Measurements from ENCODE around the gene CCNY.
"Not testable (repeated sequence)": the region's sequence is repeated elsewhere in the genome, so short reads cannot be mapped to it uniquely, and the experiment has no call there.

CCNY gene

DNA sequence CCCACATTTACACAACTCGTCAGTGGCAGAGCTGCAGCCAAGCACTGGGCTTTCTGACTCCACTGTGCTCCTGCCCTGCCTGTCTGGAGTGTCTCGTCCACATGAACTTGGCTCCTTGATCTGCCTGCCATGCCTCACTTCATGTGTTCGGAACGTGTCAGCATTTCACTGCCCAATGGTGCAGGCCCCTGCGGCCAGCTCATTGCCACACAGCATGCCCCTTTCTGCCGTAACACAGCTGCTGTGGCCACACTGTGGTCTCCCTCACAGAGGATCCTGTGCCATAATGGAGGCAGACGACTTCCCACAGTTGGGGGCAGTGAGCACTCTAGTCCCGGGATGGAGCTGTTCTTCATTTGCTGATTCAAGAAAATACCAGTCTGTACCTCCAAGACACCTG is 174.6 kb downstream of the CCNY start:
- DNase-seq (ENCODE audit: low read depth) = no peak
- TF ChIP-seq, protein P1, sequence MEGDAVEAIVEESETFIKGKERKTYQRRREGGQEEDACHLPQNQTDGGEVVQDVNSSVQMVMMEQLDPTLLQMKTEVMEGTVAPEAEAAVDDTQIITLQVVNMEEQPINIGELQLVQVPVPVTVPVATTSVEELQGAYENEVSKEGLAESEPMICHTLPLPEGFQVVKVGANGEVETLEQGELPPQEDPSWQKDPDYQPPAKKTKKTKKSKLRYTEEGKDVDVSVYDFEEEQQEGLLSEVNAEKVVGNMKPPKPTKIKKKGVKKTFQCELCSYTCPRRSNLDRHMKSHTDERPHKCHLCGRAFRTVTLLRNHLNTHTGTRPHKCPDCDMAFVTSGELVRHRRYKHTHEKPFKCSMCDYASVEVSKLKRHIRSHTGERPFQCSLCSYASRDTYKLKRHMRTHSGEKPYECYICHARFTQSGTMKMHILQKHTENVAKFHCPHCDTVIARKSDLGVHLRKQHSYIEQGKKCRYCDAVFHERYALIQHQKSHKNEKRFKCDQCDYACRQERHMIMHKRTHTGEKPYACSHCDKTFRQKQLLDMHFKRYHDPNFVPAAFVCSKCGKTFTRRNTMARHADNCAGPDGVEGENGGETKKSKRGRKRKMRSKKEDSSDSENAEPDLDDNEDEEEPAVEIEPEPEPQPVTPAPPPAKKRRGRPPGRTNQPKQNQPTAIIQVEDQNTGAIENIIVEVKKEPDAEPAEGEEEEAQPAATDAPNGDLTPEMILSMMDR (IDR thresholded peaks at IDR 0.05; ENCODE audit: low read depth, low read length, missing control alignments) = no peak
- in situ Hi-C loops (cut with HindIII; ENCODE audit: low sequenced_read_pairs) = no loop called here
- no peak overlapping the region for H3K4me3 ChIP-seq (ENCODE audit: low read depth, low read length)

DNA sequence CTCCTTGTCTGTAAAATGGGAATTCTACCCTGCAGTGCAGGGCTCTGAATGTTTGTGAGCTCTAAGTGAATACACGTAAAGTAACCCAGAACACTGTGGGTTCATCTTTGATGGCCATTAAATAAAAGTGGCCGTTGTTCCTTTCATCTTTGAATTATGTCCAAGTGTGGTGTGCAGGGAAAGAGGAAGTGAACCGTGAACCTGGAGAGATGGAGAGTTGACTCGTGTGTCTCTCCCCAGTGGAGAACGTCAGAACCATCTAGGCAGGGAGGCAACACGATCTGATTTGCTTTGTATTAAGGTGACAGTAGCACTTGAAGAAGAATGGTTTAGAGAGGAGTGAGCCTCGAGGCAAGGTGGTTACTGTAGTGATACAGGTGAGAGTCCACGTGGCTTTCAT is 175.3 kb downstream of the CCNY start:
- no peak for DNase-seq (ENCODE audit: low read depth)
- in situ Hi-C loops (cut with HindIII; ENCODE audit: low sequenced_read_pairs) = no loop called here
- H3K4me3 ChIP-seq (ENCODE audit: low read depth, low read length) = no peak overlapping the region
- TF ChIP-seq, protein P1 (IDR thresholded peaks at IDR 0.05; ENCODE audit: low read depth, low read length, missing control alignments) = no peak

DNA sequence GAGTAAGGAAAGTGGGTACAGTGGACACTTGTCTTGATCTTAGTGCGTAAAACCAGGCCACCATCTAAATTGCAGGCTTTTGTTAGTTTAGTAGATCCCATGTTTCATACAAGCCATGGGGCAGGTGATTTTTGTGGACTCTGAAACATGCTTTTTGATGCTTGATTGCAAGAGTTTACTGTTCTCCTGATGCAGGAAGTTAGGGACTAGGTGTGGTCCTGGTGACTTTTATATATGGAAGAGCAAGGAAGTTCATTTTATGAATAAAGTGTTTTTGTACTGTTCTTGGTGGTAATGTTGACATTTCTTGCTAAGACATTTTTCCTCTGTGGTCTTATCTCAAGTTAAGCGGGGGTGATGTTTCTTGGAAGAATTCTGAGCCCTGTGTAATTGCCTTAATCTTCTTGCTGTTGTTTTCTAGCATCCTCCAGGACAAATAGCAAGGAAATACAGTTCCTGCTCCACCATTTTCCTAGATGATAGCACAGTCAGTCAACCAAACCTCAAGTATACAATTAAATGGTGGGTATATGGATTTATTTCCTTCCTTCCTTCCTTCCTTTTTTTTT is 179.9 kb downstream of the CCNY start:
- no peak overlapping the region for H3K4me3 ChIP-seq (ENCODE audit: low read depth, low read length)
- TF ChIP-seq, protein P1 (IDR thresholded peaks at IDR 0.05; ENCODE audit: low read depth, low read length, missing control alignments) = no peak
- no peak for DNase-seq (ENCODE audit: low read depth)
- in situ Hi-C loops (cut with HindIII; ENCODE audit: low sequenced_read_pairs) = no loop called here

DNA sequence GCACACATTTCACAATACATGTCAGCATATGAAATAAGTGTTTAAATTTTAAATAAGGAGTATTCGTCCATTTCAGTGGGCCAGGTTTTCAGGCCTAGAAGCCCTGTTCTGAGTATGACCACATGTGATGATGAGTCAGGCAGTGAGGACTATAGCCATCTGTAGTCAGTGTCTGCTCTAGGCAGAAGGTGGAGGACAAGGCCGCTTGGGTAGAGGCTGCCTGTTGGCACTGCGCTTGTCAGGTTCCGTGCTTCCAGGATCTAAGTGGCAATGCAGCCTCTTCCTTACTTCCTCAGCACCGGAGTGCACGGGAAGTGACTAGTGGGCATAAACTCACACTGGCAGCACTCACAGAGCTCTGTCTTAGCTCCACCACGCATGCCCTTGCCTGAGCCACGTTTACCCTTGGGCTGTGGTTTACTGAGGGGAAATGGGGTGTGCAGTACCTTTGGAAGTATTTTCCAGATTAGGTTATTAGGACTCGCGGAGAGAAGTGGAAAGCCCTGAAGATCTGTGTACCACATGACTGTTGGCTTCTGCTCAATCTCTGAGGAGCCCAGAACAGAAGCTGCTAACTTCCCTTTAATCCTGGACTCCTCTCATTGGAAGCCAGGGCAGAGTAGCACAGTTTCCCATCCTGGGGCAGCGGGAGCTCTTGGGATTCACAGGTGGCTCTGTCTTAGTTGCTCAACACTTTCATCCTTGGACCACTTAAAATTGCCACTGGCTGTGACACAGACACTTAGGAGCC is 181.3 kb downstream of the CCNY start:
- in situ Hi-C loops (cut with HindIII; ENCODE audit: low sequenced_read_pairs) = no loop called here
- no peak for DNase-seq (ENCODE audit: low read depth)
- TF ChIP-seq, protein P1 (IDR thresholded peaks at IDR 0.05; ENCODE audit: low read depth, low read length, missing control alignments) = no peak
- H3K4me3 ChIP-seq (ENCODE audit: low read depth, low read length) = no peak overlapping the region

DNA sequence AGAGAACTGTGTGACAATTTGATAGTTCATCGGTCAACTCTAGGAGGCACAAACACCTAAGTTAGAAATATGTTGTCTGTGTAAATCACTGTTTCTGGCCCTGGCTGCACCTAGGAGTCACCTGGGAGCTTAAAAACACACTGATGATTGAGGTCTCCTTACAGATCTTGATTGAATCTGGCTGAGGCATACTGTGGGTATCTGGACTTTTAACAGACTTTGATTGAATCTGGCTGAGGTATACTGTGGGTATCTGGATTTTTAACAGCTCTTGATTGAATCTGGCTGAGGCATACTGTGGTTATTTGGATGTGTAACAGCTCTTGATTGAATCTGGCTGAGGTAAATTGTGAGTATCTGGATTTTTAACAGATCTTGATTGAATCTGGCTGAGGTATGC is 181.9 kb downstream of the CCNY start:
- DNase-seq (ENCODE audit: low read depth); H3K4me3 ChIP-seq (ENCODE audit: low read depth, low read length); in situ Hi-C loops (cut with HindIII; ENCODE audit: low sequenced_read_pairs): not testable (repeated sequence)

DNA sequence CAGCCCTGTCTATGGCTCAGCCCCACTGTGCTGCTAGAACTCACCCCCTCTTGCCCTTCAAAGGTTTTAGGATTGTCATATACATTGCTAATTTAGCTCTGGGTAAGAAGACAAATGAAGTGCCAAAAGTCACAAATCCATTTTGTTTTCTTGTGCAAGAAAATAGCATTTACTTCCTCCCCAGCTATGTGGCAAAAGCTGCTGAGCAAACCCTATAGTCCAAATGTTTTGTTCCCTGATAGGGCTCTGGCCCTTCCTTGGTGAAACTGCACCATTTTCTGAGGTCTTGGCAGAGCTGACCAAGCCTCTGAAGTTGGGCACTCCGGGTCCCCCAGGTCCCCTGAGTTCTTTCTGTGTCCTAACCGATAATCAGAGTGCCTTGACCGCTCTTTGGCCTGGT is 184.7 kb downstream of the CCNY start:
- no peak overlapping the region for H3K4me3 ChIP-seq (ENCODE audit: low read depth, low read length)
- TF ChIP-seq, protein P1 (IDR thresholded peaks at IDR 0.05; ENCODE audit: low read depth, low read length, missing control alignments) = no peak
- in situ Hi-C loops (cut with HindIII; ENCODE audit: low sequenced_read_pairs) = no loop called here
- no peak for DNase-seq (ENCODE audit: low read depth)

DNA sequence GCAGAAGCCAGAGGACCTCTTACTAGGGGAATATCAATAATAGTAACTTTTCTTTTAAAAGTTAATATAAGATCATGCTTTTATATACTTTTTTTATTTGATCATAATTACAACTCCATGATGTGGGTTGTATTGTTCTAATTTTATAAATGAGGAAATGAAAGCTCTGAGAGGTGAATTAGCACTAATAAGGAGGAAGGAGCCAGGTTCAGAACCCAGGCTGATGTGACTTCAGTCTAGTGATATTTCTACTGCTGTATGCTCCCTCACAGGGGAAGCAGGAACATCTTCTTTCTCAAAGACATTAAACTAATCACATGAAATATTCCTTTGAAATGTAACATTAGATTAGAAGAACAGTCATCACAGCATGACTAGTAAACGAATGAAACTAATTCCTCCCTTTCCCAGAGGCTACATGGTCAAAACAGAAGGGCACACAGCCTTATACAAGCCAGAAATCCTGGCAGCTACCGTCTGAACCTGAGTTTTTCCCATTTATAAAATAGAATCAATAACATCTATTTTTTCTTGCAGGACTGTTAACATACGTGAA is 187.4 kb downstream of the CCNY start:
- in situ Hi-C loops (cut with HindIII; ENCODE audit: low sequenced_read_pairs) = no loop called here
- TF ChIP-seq, protein P1 (IDR thresholded peaks at IDR 0.05; ENCODE audit: low read depth, low read length, missing control alignments) = no peak
- DNase-seq (ENCODE audit: low read depth) = no peak

More for the DNA sequence above, 187.4 kb downstream of the CCNY start:
- H3K4me3 ChIP-seq (ENCODE audit: low read depth, low read length) = no peak overlapping the region
